Measurements from ENCODE around the gene DPM2. TPM values are rescaled to one million over a fixed set of nuclear protein-coding genes. Genes with fewer than 3 reads are reported as not detected.
A peak's percentile ranks its signal among the peaks of the same experiment; 100 is the strongest.

DPM2 gene
- total and polyA plus RNA-seq, 7 experiments from 2014 or later: 29.1 to 84.4 (median 39.5) TPM

GRCh38 chr9:127905004-127905728 lies 32.5 kb downstream of the DPM2 start:
- H3K27ac Mint-ChIP-seq: peak overlapping the region; percentile 96 to 100 (median 99)
- peak overlapping the region; percentile 72 for H3K4me3 ChIP-seq (ENCODE audit: low read length)
- peaks cover 0 to 20% (median 0%) of the 10 kb centered on the region in 3 experiments for H3K36me3 ChIP-seq (ENCODE audit: control insufficient read depth in 2 of 3, insufficient read depth in 3 of 3, low read length in 3 of 3)

DNA sequence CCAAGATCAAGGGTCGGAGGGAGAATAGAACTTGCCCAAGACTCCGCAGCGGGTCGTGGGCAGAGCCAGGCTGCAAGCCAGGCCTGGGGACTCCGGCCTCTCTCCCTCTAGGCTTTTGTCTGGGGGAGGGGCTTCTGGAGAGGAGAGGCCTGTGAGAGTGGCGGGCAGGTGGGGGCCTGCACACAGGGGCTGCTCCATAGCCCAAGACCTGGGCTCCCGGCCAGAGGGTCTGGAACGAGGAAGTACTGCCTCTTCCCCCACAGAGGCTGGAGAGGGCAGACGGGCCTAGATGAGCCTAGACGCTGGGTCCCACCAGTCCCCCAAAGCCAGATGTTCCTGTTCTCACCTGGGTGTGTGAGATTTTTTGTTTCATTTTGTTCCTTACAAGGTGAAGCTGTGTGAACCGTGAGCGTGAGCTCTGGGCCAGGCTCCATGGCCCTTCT lies 33.1 kb downstream of the DPM2 start:
- Mint-ChIP-seq H3K4me3 (peak overlapping the region; percentile 86 to 98 (median 94)), H3K27me3 (no peaks in the 10 kb centered on the region), H3K9me3 (no peaks in the 10 kb centered on the region), H3K27ac (peak overlapping the region; percentile 96 to 100 (median 99)), H3K36me3 (peaks cover 0 to 11% (median 0%) of the 10 kb centered on the region in 5 donors), H3K4me1 (peaks cover 38 to 68% (median 52%) of the 10 kb centered on the region in 7 donors)
- peak overlapping the region; percentile 72 for H3K4me3 ChIP-seq (ENCODE audit: low read length)
- CTCF ChIA-PET: interaction anchor here (1.0 kb wide), 1 partner anchor 139 kb away, joined by 3 read pairs; no protein-coding TSS in a partner anchor
- no peaks in the 10 kb centered on the region for H3K27me3 ChIP-seq (ENCODE audit: control insufficient read depth in 2 of 2, insufficient read depth in 2 of 2, low read length in 2 of 2)
- peak overlapping the region; percentile 95 for H3K27ac ChIP-seq (ENCODE audit: low read depth, low read length)
- peaks cover 0 to 14% (median 0%) of the 10 kb centered on the region in 3 experiments for H3K36me3 ChIP-seq (ENCODE audit: control insufficient read depth in 2 of 3, insufficient read depth in 3 of 3, low read length in 3 of 3)
- H3K9me3 ChIP-seq (ENCODE audit: control insufficient read depth in 2 of 3, low read length in 3 of 3): no peaks in the 10 kb centered on the region
- peak; percentile 2 for ATAC-seq
- intact Hi-C loops (cut with micrococcal nuclease): loop anchor here (1.0 to 5.0 kb wide), 4 partner anchors 13 to 452 kb away; partner anchors contain the start of genes LRSAM1 (in 1 of the 2), RPL12 (in 1 of the 2) and ST6GALNAC4 (in 1 of the 2)
- POLR2A ChIA-PET: interaction anchor here (0.6 to 7.4 kb wide), 10 partner anchors 8 to 1985 kb away, joined by 3 to 81 read pairs (median 3); partner anchors contain the start of genes CDK9, SH2D3C and ST6GALNAC4
- peak in 1 of 9 donors; percentile 29 for DNase-seq
- peaks cover 35 to 49% of the 10 kb centered on the region in 2 donors for H3K4me1 ChIP-seq (ENCODE audit: control insufficient read depth in 2 of 2, insufficient read depth in 2 of 2, low read length in 2 of 2)

More at GRCh38 chr9:127905004-127905728, 32.5 kb downstream of the DPM2 start:
- ChIA-PET CTCF (interaction anchor here (1.1 to 2.3 kb wide), 3 partner anchors 11 to 170 kb away, joined by 3 to 12 read pairs (median 10); partner anchors contain the start of genes ST6GALNAC4 and TOR2A), POLR2A (interaction anchor here (0.7 to 7.4 kb wide), 19 partner anchors 9 to 297 kb away, joined by 3 to 81 read pairs (median 4); partner anchors contain the start of genes CDK9, PTRH1, SH2D3C and ST6GALNAC4)
- Mint-ChIP-seq H3K9me3 (no peaks in the 10 kb centered on the region), H3K4me1 (peaks cover 36 to 63% (median 47%) of the 10 kb centered on the region in 7 donors), H3K36me3 (peaks cover 0 to 11% (median 0%) of the 10 kb centered on the region in 5 donors), H3K4me3 (peak overlapping the region; percentile 86 to 98 (median 94)), H3K27me3 (no peaks in the 10 kb centered on the region)
- Histone ChIP-seq H3K4me1 (ENCODE audit: control insufficient read depth in 2 of 2, insufficient read depth in 2 of 2, low read length in 2 of 2) (peaks cover 30 to 43% of the 10 kb centered on the region in 2 donors), H3K27me3 (ENCODE audit: control insufficient read depth in 2 of 2, insufficient read depth in 2 of 2, low read length in 2 of 2) (no peaks in the 10 kb centered on the region), H3K27ac (ENCODE audit: low read depth, low read length) (peak overlapping the region; percentile 95), H3K9me3 (ENCODE audit: control insufficient read depth in 2 of 3, low read length in 3 of 3) (no peaks in the 10 kb centered on the region)
- intact Hi-C loops (cut with micrococcal nuclease): loop anchor here (1.0 to 5.0 kb wide), 4 partner anchors 12 to 453 kb away; partner anchors contain the start of genes LRSAM1 (in 1 of the 2), RPL12 (in 1 of the 2) and ST6GALNAC4 (in 1 of the 2)
- DNase-seq (peak in 8 of 9 donors; percentile 37 to 74 (median 55)), ATAC-seq (peak; percentile 57)

- H3K9me3 Mint-ChIP-seq: no peaks in the 10 kb centered on the region
- intact Hi-C loops (cut with micrococcal nuclease): no loop called here
- no peaks in the 10 kb centered on the region for H3K9me3 ChIP-seq (ENCODE audit: control insufficient read depth in 2 of 3, low read length in 3 of 3)
- peaks cover 0 to 11% (median 0%) of the 10 kb centered on the region in 5 donors for H3K36me3 Mint-ChIP-seq
- H3K4me3 Mint-ChIP-seq: peak overlapping the region; percentile 86 to 98 (median 94)
- H3K4me1 ChIP-seq (ENCODE audit: control insufficient read depth in 2 of 2, insufficient read depth in 2 of 2, low read length in 2 of 2): peaks cover 35 to 49% of the 10 kb centered on the region in 2 donors
- CTCF ChIA-PET: interaction anchor here (0.6 to 1.1 kb wide), 3 partner anchors 117 to 295 kb away, joined by 3 read pairs; no protein-coding TSS in a partner anchor
- H3K27ac ChIP-seq (ENCODE audit: low read depth, low read length): peak overlapping the region; percentile 95
- H3K27ac Mint-ChIP-seq: peak overlapping the region; percentile 96 to 100 (median 99)
- H3K4me3 ChIP-seq (ENCODE audit: low read length): peak overlapping the region; percentile 72
- peaks cover 38 to 68% (median 52%) of the 10 kb centered on the region in 7 donors for H3K4me1 Mint-ChIP-seq
- POLR2A ChIA-PET: interaction anchor here (0.6 to 7.4 kb wide), 12 partner anchors 8 to 1986 kb away, joined by 3 to 81 read pairs (median 4); partner anchors contain the start of genes CDK9, SH2D3C, ST6GALNAC4 and TTC16
- peaks cover 0 to 12% (median 0%) of the 10 kb centered on the region in 3 experiments for H3K36me3 ChIP-seq (ENCODE audit: control insufficient read depth in 2 of 3, insufficient read depth in 3 of 3, low read length in 3 of 3)
- peak in 6 of 9 donors; percentile 27 to 87 (median 52) for DNase-seq
- no peaks in the 10 kb centered on the region for H3K27me3 ChIP-seq (ENCODE audit: control insufficient read depth in 2 of 2, insufficient read depth in 2 of 2, low read length in 2 of 2)
- no peak for ATAC-seq
- H3K27me3 Mint-ChIP-seq: no peaks in the 10 kb centered on the region
Measured at GRCh38 chr9:127903557-127904475, 33.8 kb downstream of the DPM2 start.

DNA sequence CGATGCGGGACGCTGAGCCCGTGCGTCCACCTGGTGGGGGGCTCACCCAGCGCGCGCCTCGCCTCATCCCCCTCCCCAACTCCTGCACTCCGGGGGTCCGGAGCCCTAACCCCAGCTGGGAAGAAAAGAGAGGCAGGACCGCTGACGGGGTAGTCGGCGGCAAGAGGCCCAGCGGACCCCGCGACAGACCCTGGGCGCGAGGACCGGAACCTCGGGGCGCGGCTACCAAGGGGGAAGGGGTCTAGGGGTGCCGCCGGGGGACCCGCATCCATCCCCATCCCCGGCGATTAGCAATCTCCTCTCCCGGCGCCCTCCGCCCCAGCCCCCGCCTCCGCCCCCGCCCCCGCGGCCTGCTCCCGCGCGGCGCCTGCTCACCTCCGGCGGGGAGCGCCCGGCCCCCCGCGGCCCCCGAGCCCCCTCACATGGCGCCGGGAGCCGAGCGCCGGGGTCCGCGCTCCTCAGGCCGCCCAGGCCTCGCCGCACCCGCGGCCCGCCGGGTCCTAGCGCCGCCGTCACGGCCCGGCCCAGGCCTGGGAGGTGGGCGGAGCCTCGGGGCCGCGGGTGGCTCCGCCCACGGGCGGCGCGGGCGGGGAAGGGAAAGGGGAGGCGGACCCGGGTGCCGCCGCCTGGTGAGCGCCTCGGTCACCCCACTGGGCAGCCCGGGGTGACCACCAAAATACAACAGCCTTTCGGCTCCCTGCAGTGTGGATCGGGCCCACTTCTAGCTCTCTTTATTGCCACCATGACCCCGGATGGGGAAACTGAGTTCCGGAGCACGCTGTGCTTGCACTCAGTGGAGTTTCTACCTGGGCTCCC lies 38.3 kb downstream of the DPM2 start, which contains the start of gene ST6GALNAC6:
TSS of gene ST6GALNAC6 (minus strand) at position 476 of the 816 bp plus-strand sequence. CDS start 1,622 bp downstream, outside the sequence.
- POLR2A ChIA-PET: interaction anchor here (0.6 to 2.6 kb wide), 5 partner anchors 10 to 164 kb away, joined by 3 to 12 read pairs (median 3); partner anchors contain the start of gene TOR2A
- peak in 8 of 9 donors; percentile 46 to 90 (median 57) for DNase-seq
- Mint-ChIP-seq H3K36me3 (peaks cover 7 to 33% (median 26%) of the 10 kb centered on the region in 5 donors), H3K9me3 (peaks cover 0 to 18% (median 2%) of the 10 kb centered on the region in 11 donors), H3K27me3 (no peaks in the 10 kb centered on the region), H3K4me3 (peak within 1 kb of the TSS; percentile 74 to 90 (median 88)), H3K27ac (peak within 1 kb of the TSS; percentile 36 to 91 (median 85)), H3K4me1 (peaks cover 20 to 59% (median 39%) of the 10 kb centered on the region in 7 donors)
- H3K27ac ChIP-seq (ENCODE audit: low read depth, low read length): peak within 1 kb of the TSS; percentile 78
- peaks cover 7 to 26% (median 11%) of the 10 kb centered on the region in 3 experiments for H3K36me3 ChIP-seq (ENCODE audit: control insufficient read depth in 2 of 3, insufficient read depth in 3 of 3, low read length in 3 of 3)
- intact Hi-C loops (cut with micrococcal nuclease): loop anchor here in 1 of 2 donors (1.0 kb wide), 1 partner anchor 18 kb away; the partner anchor contains the start of gene ST6GALNAC4
- peak within 1 kb of the TSS; percentile 68 for H3K4me3 ChIP-seq (ENCODE audit: low read length)
- ATAC-seq: peak; percentile 94
- CTCF ChIA-PET: interaction anchor here (1.1 to 2.3 kb wide), 2 partner anchors 10 to 22 kb away, joined by 4 to 5 read pairs; no protein-coding TSS in a partner anchor
- H3K27me3 ChIP-seq (ENCODE audit: control insufficient read depth in 2 of 2, insufficient read depth in 2 of 2, low read length in 2 of 2): no peaks in the 10 kb centered on the region
- peaks cover 24 to 26% of the 10 kb centered on the region in 2 donors for H3K4me1 ChIP-seq (ENCODE audit: control insufficient read depth in 2 of 2, insufficient read depth in 2 of 2, low read length in 2 of 2)
- H3K9me3 ChIP-seq (ENCODE audit: control insufficient read depth in 2 of 3, low read length in 3 of 3): peaks cover 0 to 11% (median 3%) of the 10 kb centered on the region in 3 experiments
